Measurements from ENCODE around the gene DCPS.
"Not testable (repeated sequence)": the region's sequence is repeated elsewhere in the genome, so short reads cannot be mapped to it uniquely, and the experiment has no call there.

DCPS gene

GRCh38 chr11:126288237-126288636 lies 15.6 kb upstream of the DCPS start:
- DNase-seq (ENCODE audit: low spot score): no peak

GRCh38 chr11:126290887-126291286 lies 13.0 kb upstream of the DCPS start:
- no peak for DNase-seq (ENCODE audit: low spot score)

GRCh38 chr11:126293726-126294125 lies 10.1 kb upstream of the DCPS start:
- DNase-seq (ENCODE audit: low spot score): no peak

GRCh38 chr11:126297004-126297403 lies 6.9 kb upstream of the DCPS start:
- no peak for DNase-seq (ENCODE audit: low spot score)

GRCh38 chr11:126304457-126305075 lies 706 bp downstream of the DCPS start:
- no peak for DNase-seq (ENCODE audit: low spot score)

- DNase-seq (ENCODE audit: low spot score): no peak
Measured at GRCh38 chr11:126305699-126306098, 1.8 kb downstream of the DCPS start.

GRCh38 chr11:126307706-126308105 lies 3.8 kb downstream of the DCPS start:
- no peak for DNase-seq (ENCODE audit: low spot score)

- no peak for DNase-seq (ENCODE audit: low spot score)
Measured at GRCh38 chr11:126308271-126308671, 4.4 kb downstream of the DCPS start.

GRCh38 chr11:126308771-126309170 lies 4.9 kb downstream of the DCPS start:
- not testable (repeated sequence) for DNase-seq (ENCODE audit: low spot score)

GRCh38 chr11:126310200-126310991 lies 6.5 kb downstream of the DCPS start:
- peak; percentile 82 for DNase-seq (ENCODE audit: low spot score)

- no peak for DNase-seq (ENCODE audit: low spot score)
Measured at GRCh38 chr11:126310992-126311310, 7.1 kb downstream of the DCPS start.

GRCh38 chr11:126311401-126312291 lies 7.8 kb downstream of the DCPS start:
- DNase-seq (ENCODE audit: low spot score): no peak

GRCh38 chr11:126312961-126313360 lies 9.1 kb downstream of the DCPS start:
- DNase-seq (ENCODE audit: low spot score): no peak

- no peak for DNase-seq (ENCODE audit: low spot score)
Measured at GRCh38 chr11:126313826-126314225, 10.0 kb downstream of the DCPS start.

GRCh38 chr11:126317432-126317755 lies 13.5 kb downstream of the DCPS start:
- DNase-seq (ENCODE audit: low spot score): no peak

GRCh38 chr11:126317756-126318573 lies 14.1 kb downstream of the DCPS start:
- no peak for DNase-seq (ENCODE audit: low spot score)

- no peak for DNase-seq (ENCODE audit: low spot score)
Measured at GRCh38 chr11:126318574-126319373, 14.9 kb downstream of the DCPS start.

GRCh38 chr11:126319374-126319740 lies 15.5 kb downstream of the DCPS start:
- no peak for DNase-seq (ENCODE audit: low spot score)

GRCh38 chr11:126322996-126323395 lies 19.1 kb downstream of the DCPS start:
- no peak for DNase-seq (ENCODE audit: low spot score)

- no peak for DNase-seq (ENCODE audit: low spot score)
Measured at GRCh38 chr11:126327281-126328000, 23.6 kb downstream of the DCPS start.

- no peak for DNase-seq (ENCODE audit: low spot score)
Measured at GRCh38 chr11:126328001-126328390, 24.1 kb downstream of the DCPS start.
